Natural killer cell treated with Interleukin-12 subunit alpha and Interleukin-12 subunit beta and Interleukin-15 and Interleukin-18, amount 100 ng/mL, for 72 hours (primary cell): Measurements from ENCODE around the gene MYH9. TPM values are rescaled to one million over a fixed set of nuclear protein-coding genes. Genes with fewer than 3 reads are reported as not detected.
"Not testable (repeated sequence)": the region's sequence is repeated elsewhere in the genome, so short reads cannot be mapped to it uniquely, and the experiment has no call there.

Experiments used
- ATAC-seq, 2 donors: fragments of 150-1000 bp; cut with Tn5 transposase in 1 of 2; sonication (Bioruptor Pico), chemical (Tn5 transposase) in 1 of 2; 2 replicates each; pipeline ENCODE4 v1.10.0; 2021
- DNase-seq: peaks from one replicate; pipeline ENCODE4 v3.0.0; 2022; ENCODE audit warnings: low spot score
- H3K27ac Mint-ChIP-seq, 2 donors: 1 replicate in 1 of 2; 2 replicates in 1 of 2; pipeline ENCODE4 v1.8.0; 2022; ENCODE audit warnings: mixed read lengths in 2 of 2, mild to moderate bottlenecking in 1 of 2, moderate library complexity in 1 of 2
- H3K27me3 Mint-ChIP-seq, 2 donors: 1 replicate in 1 of 2; 2 replicates in 1 of 2; pipeline ENCODE4 v1.8.0; 2022; ENCODE audit warnings: mixed read lengths in 2 of 2
- H3K36me3 Mint-ChIP-seq: one replicate; pipeline ENCODE4 v1.8.0; 2022; ENCODE audit warnings: mixed read lengths
- H3K4me1 Mint-ChIP-seq, 2 donors: 1 replicate in 1 of 2; 2 replicates in 1 of 2; pipeline ENCODE4 v1.8.0; 2022; ENCODE audit warnings: low read depth in 2 of 2, mixed read lengths in 2 of 2, mild to moderate bottlenecking in 1 of 2
- H3K4me3 Mint-ChIP-seq: one replicate; pipeline ENCODE4 v1.8.0; 2022; ENCODE audit warnings: mixed read lengths
- H3K9me3 Mint-ChIP-seq: 2 replicates; pipeline ENCODE4 v1.8.0; 2022; ENCODE audit warnings: mixed read lengths
- total RNA-seq, 2 donors: library from RNA; stranded (reverse); gene quantifications; one replicate each; pipeline ENCODE4 v1.2.3, GENCODE V29; 2022

MYH9 gene
- total RNA-seq, 2 donors from 2014 or later, result 623 to 642 TPM

DNA sequence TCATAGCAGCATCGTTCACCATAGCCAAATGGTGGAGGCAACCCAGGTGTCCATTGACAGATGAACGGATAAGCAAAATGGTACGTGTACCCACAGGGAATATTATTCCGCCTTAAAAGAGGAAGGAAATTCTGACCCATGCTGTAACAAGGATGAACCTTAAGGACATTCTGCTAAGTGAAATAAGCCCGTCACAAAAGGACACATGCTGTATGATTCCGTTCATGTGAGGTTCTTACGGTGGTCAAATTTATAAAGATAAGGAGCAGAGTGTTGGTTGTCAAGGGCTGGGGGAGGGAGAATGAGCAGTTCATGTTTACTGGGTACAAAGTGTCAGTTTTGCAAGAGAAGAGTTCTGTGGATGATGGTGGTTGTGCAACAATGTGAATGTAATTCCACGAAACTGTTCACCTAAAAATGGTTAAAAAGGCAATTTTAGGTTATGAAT, 108.5 kb downstream of the MYH9 start:
- H3K9me3 Mint-ChIP-seq, result no peaks in the 10 kb centered on the region
- no peaks in the 10 kb centered on the region for H3K27me3 Mint-ChIP-seq
- H3K27ac Mint-ChIP-seq, result peak overlapping the region in 1 of 2 donors; percentile 23

DNA sequence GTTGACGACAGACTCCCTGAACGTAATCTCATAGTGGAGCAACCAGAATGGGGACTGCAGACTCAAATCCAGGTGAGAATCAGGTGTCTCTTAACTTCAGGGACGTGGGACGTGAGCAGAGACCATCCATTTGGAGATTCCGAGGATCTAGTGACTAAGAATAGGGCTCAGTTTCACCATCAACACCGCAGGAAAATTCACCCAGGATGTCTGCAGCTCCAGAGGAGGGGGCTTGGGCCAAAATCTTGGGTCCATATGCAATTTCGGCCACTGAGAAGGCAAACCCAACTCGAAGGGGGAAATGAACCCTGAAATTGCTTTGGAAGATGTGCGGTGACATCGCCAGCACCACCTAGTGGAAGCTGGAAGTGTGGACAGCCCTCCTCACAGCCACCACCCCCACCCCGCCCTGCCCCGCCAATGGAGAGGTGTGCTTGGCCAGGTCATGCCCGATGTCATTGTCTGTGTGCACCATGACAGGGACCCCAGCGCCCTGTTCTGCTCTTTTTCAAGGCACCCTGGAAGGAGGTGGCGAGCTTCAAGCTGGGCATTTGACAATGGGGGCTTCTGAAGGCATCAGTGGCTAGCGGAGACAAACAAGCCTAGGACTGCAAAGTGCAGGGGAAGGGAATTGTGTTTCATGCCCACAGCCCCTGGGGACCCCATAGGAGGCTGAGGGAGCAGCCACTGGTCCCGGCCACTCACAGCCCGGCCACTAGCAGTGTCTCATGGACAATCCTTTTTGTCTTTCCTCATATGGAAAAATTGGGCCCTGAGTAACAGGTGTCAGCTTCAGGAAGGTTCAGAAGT, 110.1 kb downstream of the MYH9 start:
- Mint-ChIP-seq H3K27me3 (no peaks in the 10 kb centered on the region), H3K4me1 (peaks cover 25 to 30% of the 10 kb centered on the region in 2 donors), H3K27ac (peak overlapping the region in 1 of 2 donors; percentile 68), H3K9me3 (no peaks in the 10 kb centered on the region), H3K36me3 (no peaks in the 10 kb centered on the region), H3K4me3 (no peak overlapping the region)
- peak; percentile 73 to 77 for ATAC-seq
- DNase-seq, result no peak

More for the DNA sequence above, 108.5 kb downstream of the MYH9 start:
- no peaks in the 10 kb centered on the region for H3K36me3 Mint-ChIP-seq
- ATAC-seq (no peak), DNase-seq (no peak)
- no peak overlapping the region for H3K4me3 Mint-ChIP-seq
- H3K4me1 Mint-ChIP-seq, result peaks cover 15 to 24% of the 10 kb centered on the region in 2 donors

DNA sequence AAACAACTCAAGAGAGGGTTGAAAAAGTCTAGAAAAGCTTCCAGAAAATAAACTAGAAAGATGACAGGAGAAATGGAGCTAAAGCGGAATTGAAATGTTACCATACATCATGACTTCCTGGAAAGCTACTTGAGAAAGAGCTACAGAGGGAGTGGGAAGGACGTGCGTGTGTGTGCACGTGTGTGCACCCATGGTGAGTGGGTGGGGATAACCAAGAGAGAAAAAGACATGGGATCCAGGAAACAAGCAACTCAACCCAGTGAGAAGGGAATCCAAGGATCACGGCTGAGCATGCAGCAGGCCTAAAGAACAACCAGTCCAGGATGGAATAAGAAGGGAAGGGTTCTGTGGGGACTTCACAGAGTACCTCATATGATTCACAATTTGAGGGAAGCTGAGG, 113.2 kb downstream of the MYH9 start:
- Mint-ChIP-seq H3K27me3 (no peaks in the 10 kb centered on the region), H3K4me3 (no peak overlapping the region), H3K27ac (peak overlapping the region in 1 of 2 donors; percentile 59), H3K9me3 (no peaks in the 10 kb centered on the region), H3K36me3 (no peaks in the 10 kb centered on the region), H3K4me1 (peaks cover 30 to 32% of the 10 kb centered on the region in 2 donors)
- DNase-seq, result no peak
- no peak for ATAC-seq

DNA sequence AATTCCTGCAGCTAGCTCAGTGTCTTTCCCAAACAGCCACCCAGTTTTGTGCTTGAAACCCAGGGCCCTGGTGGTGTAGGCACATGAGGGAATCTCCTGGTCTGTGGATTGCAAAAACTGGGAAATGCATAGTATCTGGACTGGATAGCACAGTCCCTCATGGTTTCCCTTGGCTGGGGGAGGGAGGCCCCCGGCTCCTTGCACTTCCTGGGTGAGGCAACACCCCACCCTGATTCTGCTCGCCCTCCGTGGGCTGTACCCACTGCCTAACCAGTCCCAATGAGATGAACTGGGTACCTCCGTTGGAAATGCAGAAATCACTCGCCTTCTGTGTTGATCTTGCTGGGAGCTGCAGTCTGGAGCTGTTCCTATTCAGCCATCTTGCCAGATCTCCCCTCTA, 115.8 kb downstream of the MYH9 start:
- H3K4me1 Mint-ChIP-seq, result peaks cover 16 to 29% of the 10 kb centered on the region in 2 donors
- not testable (repeated sequence) for H3K36me3 Mint-ChIP-seq, H3K9me3 Mint-ChIP-seq

DNA sequence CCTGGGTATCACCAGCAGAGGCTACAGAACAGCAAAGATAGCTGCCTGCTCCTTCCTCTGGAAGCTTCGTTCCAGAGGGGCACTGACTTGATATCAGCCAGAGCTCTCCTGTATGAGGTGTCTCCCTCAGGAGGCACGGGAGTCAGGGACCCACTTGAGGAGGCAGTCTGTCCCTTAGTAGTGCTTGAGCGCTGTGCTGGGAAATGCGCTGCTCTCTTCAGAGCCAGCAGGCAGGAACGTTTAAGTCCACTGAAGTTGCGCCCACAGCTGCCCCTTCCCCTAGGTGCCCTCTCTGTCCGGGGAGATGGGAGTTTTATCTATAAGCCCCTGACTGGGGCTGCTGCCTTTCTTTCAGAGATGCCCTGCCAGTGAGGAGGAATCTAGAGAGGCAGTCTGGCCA, 116.5 kb downstream of the MYH9 start:
- not testable (repeated sequence) for DNase-seq, ATAC-seq, H3K36me3 Mint-ChIP-seq, H3K4me3 Mint-ChIP-seq, H3K27me3 Mint-ChIP-seq, H3K27ac Mint-ChIP-seq, H3K9me3 Mint-ChIP-seq
- peaks cover 23 to 29% of the 10 kb centered on the region in 2 donors for H3K4me1 Mint-ChIP-seq

More for the DNA sequence above, 115.8 kb downstream of the MYH9 start:
- not testable (repeated sequence) for H3K4me3 Mint-ChIP-seq, DNase-seq, ATAC-seq, H3K27me3 Mint-ChIP-seq, H3K27ac Mint-ChIP-seq

DNA sequence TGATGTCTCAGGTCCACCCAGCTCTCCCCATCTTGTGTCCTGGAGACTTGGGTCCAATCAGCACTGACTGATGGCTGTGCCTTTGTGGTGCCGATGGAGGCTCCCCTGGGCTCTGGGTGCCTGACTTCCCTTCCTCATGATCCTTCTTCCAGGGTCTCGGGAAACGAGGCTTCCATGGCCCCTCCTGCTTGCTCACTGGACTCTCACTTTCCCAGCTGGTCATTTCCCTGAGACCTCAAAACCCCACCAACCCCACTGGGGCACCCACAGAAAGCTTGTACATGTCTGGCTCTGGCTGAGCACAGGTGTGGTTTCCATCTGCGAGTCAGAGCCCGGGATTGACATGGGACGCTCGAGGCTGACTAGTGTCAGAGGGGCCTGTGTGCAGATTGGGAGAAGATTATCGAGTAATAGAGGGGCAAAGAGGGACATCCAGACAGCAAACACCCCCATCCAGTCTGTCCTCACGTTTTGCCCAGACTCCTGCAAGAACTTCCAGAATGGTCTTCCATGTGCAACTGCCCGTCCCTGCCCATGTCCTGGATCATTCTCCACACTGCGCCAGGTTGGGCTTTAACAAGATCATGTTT, 119.8 kb downstream of the MYH9 start:
- Mint-ChIP-seq H3K9me3 (no peaks in the 10 kb centered on the region), H3K36me3 (peaks cover 8% of the 10 kb centered on the region), H3K27me3 (no peaks in the 10 kb centered on the region), H3K4me3 (no peak overlapping the region), H3K4me1 (peaks cover 15 to 26% of the 10 kb centered on the region in 2 donors), H3K27ac (no peak overlapping the region)
- ATAC-seq (no peak), DNase-seq (no peak)

DNA sequence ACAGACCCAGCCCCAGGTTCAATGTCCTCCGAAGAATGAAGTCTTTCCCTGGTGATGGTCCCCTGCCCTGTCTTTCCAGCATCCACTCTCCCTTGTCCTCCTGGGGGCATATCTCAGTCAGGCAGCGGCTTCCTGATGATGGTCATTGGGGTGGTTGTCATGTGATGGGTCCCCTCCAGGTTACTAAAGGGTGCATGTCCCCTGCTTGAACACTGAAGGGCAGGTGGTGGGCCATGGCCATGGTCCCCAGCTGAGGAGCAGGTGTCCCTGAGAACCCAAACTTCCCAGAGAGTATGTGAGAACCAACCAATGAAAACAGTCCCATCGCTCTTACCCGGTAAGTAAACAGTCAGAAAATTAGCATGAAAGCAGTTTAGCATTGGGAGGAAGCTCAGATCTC, 120.7 kb downstream of the MYH9 start:
- DNase-seq (no peak), ATAC-seq (no peak)
- H3K27me3 Mint-ChIP-seq, result no peaks in the 10 kb centered on the region
- no peaks in the 10 kb centered on the region for H3K9me3 Mint-ChIP-seq
- H3K4me1 Mint-ChIP-seq, result peaks cover 15 to 31% of the 10 kb centered on the region in 2 donors
- peaks cover 11% of the 10 kb centered on the region for H3K36me3 Mint-ChIP-seq
- no peak overlapping the region for H3K4me3 Mint-ChIP-seq
- peak overlapping the region in 1 of 2 donors; percentile 65 for H3K27ac Mint-ChIP-seq

DNA sequence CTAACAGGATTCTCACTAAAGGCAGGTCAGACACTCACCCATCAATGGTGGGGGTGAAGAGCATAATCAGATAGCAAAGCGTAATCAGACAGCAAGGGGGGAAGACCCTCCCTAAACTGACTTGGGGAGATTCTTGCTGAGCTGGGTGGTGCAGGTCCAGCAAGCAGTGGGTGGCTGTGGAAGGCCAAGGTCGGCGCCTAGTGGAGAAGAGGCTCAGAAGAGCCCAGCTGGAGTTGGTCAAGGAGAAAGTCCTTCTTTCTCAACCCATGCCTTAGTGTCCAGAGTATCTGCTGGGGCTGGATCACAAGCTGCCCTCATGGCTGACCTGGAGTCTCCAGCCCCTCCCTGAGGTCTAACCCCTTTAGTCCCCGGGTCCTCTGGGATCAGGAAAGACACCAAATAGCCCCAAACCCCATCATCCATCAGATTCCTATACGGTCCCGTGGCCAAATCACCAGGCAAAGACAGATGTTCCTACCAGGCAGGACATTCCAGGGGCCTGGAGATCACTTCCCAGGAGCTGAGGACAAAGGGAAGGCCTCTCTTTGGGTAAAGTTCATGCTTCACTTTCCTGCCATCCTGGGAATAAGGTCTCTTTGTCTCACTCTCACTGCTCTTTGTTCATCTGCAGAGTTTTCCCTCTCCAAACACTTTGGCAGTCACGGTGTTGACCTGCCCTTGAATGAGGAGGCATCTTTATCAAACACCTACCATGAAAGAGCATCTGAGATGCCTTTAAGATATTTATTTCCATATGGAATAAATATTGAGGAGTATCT, 123.7 kb downstream of the MYH9 start:
- Mint-ChIP-seq H3K4me1 (peaks cover 17 to 28% of the 10 kb centered on the region in 2 donors), H3K27ac (peak overlapping the region; percentile 58 to 83), H3K36me3 (peaks cover 11% of the 10 kb centered on the region)
- H3K4me3 Mint-ChIP-seq, H3K9me3 Mint-ChIP-seq, ATAC-seq, DNase-seq, H3K27me3 Mint-ChIP-seq: not testable (repeated sequence)

DNA sequence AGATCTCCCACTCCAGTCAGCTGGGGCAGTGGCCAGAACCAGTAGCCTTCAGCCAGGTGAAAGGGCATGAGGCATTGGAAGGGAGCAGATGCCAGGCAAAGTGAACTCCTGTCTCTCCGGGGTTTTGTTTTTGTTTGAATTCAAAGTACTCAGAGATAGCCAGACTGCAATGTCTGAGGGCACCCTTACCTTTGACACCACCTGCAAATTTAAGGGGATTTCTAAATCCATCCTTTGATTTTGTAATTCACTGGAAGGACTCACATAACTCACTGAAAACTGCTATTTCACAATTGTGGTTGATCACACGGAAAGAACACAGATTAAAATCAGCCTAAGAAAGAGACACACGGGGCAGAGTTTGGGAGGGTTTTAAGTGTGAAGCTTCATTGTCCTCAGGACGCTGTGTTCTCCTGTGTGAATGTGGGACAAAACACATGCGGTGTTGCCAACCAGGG, 124.5 kb downstream of the MYH9 start:
- not testable (repeated sequence) for ATAC-seq, H3K9me3 Mint-ChIP-seq, H3K27me3 Mint-ChIP-seq, DNase-seq
- peak overlapping the region; percentile 28 for H3K4me3 Mint-ChIP-seq
- peaks cover 18% of the 10 kb centered on the region for H3K36me3 Mint-ChIP-seq
- H3K27ac Mint-ChIP-seq, result peak overlapping the region; percentile 58 to 83
- peaks cover 26 to 31% of the 10 kb centered on the region in 2 donors for H3K4me1 Mint-ChIP-seq

DNA sequence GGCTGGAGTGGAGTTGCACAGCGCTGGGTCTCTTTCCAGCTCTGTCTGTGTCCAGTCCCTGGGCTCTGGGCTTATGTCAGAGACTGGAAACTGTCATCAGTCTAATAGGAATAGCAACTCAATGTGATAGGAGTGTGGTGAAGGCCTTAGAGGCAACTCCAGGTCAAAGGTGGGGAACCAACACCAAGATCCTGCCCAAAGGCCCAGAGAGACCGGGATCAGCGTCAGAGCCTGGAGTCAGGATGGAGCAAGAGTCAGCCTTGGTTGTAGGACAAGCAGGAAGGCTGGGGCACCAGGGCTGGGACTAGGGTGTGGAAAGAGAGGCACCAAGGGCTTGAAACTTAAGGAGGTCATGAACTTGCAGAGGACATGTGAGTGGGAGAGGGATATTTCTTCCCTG, 125.5 kb downstream of the MYH9 start:
- DNase-seq, ATAC-seq, H3K4me3 Mint-ChIP-seq, H3K27me3 Mint-ChIP-seq, H3K9me3 Mint-ChIP-seq: not testable (repeated sequence)
- Mint-ChIP-seq H3K27ac (peak overlapping the region; percentile 21 to 83), H3K36me3 (peaks cover 19% of the 10 kb centered on the region), H3K4me1 (peaks cover 32 to 37% of the 10 kb centered on the region in 2 donors)

DNA sequence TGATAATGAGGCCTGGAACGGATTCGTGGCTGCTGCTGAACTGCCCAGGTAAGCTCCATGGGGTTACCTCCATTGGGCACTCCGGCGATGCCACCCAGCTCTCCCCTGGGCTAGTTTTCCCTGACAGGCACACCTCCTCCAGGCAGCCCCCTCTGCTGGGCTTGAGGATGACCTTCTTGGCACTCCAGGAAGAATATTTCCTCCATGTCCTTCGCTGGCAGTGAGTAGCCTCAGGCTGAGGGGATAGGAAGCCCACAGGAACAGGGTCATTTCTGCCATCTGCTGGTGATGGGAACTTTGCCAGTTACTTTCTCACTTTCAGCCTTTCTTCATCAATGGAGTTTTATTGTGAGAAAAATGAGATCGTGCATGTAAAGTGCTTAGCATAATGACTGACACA, 126.1 kb downstream of the MYH9 start:
- peaks cover 33 to 35% of the 10 kb centered on the region in 2 donors for H3K4me1 Mint-ChIP-seq
- not testable (repeated sequence) for H3K27me3 Mint-ChIP-seq, H3K9me3 Mint-ChIP-seq, H3K4me3 Mint-ChIP-seq, DNase-seq, ATAC-seq
- peaks cover 19% of the 10 kb centered on the region for H3K36me3 Mint-ChIP-seq
- H3K27ac Mint-ChIP-seq, result peak overlapping the region in 1 of 2 donors; percentile 21

DNA sequence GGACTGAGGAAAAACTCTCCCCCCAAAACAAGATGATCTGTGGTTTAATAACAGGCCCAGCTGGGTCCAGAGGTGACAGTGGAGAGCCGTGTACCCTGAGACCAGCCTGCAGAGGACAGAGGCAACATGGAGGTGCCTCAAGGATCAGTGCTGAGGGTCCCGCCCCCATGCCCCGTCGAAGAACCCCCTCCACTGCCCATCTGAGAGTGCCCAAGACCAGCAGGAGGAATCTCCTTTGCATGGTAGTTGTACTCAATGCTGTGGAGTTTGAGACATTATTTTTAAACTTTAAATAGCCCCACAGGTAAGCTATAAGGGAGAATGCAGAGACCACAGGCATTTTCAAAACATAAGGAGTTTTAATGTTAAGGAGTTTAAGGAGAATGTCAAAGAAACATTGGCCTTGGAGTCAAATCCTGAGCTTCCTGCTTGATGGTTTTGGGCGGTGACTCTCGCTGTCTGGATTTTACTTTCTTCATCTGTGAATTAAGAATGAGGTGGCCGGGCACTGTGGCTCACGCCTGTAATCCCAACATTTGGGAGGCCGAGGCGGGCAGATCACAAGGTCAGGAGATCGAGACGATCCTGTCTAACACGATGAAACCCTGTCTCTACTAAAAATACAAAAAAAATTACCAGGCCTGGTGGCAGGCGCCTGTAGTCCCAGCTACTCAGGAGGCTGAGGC, 128.0 kb downstream of the MYH9 start:
- Mint-ChIP-seq H3K36me3 (peaks cover 19% of the 10 kb centered on the region), H3K4me1 (peaks cover 43 to 49% of the 10 kb centered on the region in 2 donors), H3K4me3 (no peak overlapping the region), H3K9me3 (no peaks in the 10 kb centered on the region), H3K27ac (peak overlapping the region; percentile 84 to 91), H3K27me3 (no peaks in the 10 kb centered on the region)
- ATAC-seq, result no peak
- no peak for DNase-seq
